DOHH2 (cell line): ENCODE measurements around the gene SESN1.
"Not testable (repeated sequence)": the region's sequence is repeated elsewhere in the genome, so short reads cannot be mapped to it uniquely, and the experiment has no call there.

Experiments used
- H3F3A ChIP-seq: fragments of 200-600 bp; sonication (generic), shearing (Covaris generic); 2 replicates; pipeline ENCODE4 v1.6.0; 2016; ENCODE audit warnings: antibody characterized with exemption, mild to moderate bottlenecking; ENCODE audit not compliant: control insufficient read depth, insufficient read depth
- H3K27ac ChIP-seq: fragments of 200-600 bp; sonication (generic); 2 replicates; pipeline ENCODE4 v1.5.1; 2014; ENCODE audit warnings: low read depth, mild to moderate bottlenecking, low read length, moderate library complexity
- H3K27me3 ChIP-seq: fragments of 200-600 bp; sonication (generic); 2 replicates; pipeline ENCODE4 v1.6.1; 2014; ENCODE audit warnings: mild to moderate bottlenecking, low read length, mixed read lengths; ENCODE audit not compliant: control insufficient read depth
- H3K36me3 ChIP-seq: fragments of 200-600 bp; sonication (generic); 2 replicates; pipeline ENCODE4 v1.6.1; 2014; ENCODE audit warnings: mild to moderate bottlenecking, low read length, moderate library complexity, mixed read lengths; ENCODE audit not compliant: control insufficient read depth
- H3K4me1 ChIP-seq: fragments of 200-600 bp; sonication (generic); 2 replicates; pipeline ENCODE4 v1.6.1; 2014; ENCODE audit warnings: mild to moderate bottlenecking, low read length, mixed read lengths; ENCODE audit not compliant: control insufficient read depth
- H3K4me2 ChIP-seq: fragments of 200-600 bp; sonication (generic); 2 replicates; pipeline ENCODE4 v1.6.0; 2014; ENCODE audit warnings: mild to moderate bottlenecking, low read length, moderate library complexity
- H3K4me3 ChIP-seq: fragments of 200-600 bp; sonication (generic); 2 replicates; pipeline ENCODE4 v1.5.1; 2014; ENCODE audit warnings: mild to moderate bottlenecking, low read length, mixed read lengths
- H3K79me2 ChIP-seq: fragments of 200-600 bp; sonication (generic); 2 replicates; pipeline ENCODE4 v1.6.1; 2014; ENCODE audit warnings: mild to moderate bottlenecking, low read length, mixed read lengths; ENCODE audit not compliant: control insufficient read depth
- H3K9me2 ChIP-seq: fragments of 200-600 bp; sonication (generic); replicated peaks from 2 replicates; pipeline ENCODE4 v1.6.1; 2014; ENCODE audit warnings: mild to moderate bottlenecking, low read length, mixed read lengths; ENCODE audit not compliant: control insufficient read depth
- H3K9me3 ChIP-seq: fragments of 200-600 bp; sonication (generic); 2 replicates; pipeline ENCODE4 v1.6.1; 2014; ENCODE audit warnings: antibody characterized with exemption, low read length, mixed read lengths; ENCODE audit not compliant: control insufficient read depth, insufficient read depth
- H4K20me1 ChIP-seq: fragments of 200-600 bp; sonication (generic); 2 replicates; pipeline ENCODE4 v1.6.0; 2014; ENCODE audit warnings: low read depth, mild to moderate bottlenecking, antibody characterized with exemption, low read length, moderate library complexity; ENCODE audit not compliant: control insufficient read depth, insufficient read depth
- CTCF ChIP-seq: fragments of 200-600 bp; sonication (generic); IDR thresholded peaks from one replicate; pipeline ENCODE4 v1.5.1; 2014; ENCODE audit warnings: antibody characterized with exemption, mild to moderate bottlenecking, low read depth, low read length; ENCODE audit not compliant: poor library complexity, severe bottlenecking
- EZH2phosphoT487 ChIP-seq: fragments of 200-600 bp; sonication (generic); IDR thresholded peaks from 2 replicates; pipeline ENCODE4 v1.6.1; 2017; ENCODE audit warnings: borderline replicate concordance, mild to moderate bottlenecking, antibody characterized with exemption, low read length, moderate library complexity, mixed read lengths

Gene SESN1

GRCh38 chr6:108982154-108983113, 112.2 kb downstream of the SESN1 start:
- H3K36me3 ChIP-seq: no peaks in the 10 kb centered on the region
- H3K79me2 ChIP-seq: no peaks in the 10 kb centered on the region
- H3K4me1 ChIP-seq: no peaks in the 10 kb centered on the region
- H3K9me2 ChIP-seq: no peaks in the 10 kb centered on the region
- no peaks in the 10 kb centered on the region for H3K9me3 ChIP-seq
- TF ChIP-seq EZH2phosphoT487 (no peak), CTCF (no peak)
- no peak overlapping the region for H3K27ac ChIP-seq
- no peaks in the 10 kb centered on the region for H4K20me1 ChIP-seq
- no peaks in the 10 kb centered on the region for H3F3A ChIP-seq
- no peaks in the 10 kb centered on the region for H3K27me3 ChIP-seq
- H3K4me3 ChIP-seq: no peak overlapping the region
- no peak overlapping the region for H3K4me2 ChIP-seq

GRCh38 chr6:108978638-108979037, 116.0 kb downstream of the SESN1 start:
- not testable (repeated sequence) for H3K36me3 ChIP-seq, H3K79me2 ChIP-seq, H3K9me3 ChIP-seq, H4K20me1 ChIP-seq, H3K27me3 ChIP-seq, H3F3A ChIP-seq, H3K4me3 ChIP-seq, H3K27ac ChIP-seq, H3K4me2 ChIP-seq, H3K9me2 ChIP-seq, H3K4me1 ChIP-seq

DNA sequence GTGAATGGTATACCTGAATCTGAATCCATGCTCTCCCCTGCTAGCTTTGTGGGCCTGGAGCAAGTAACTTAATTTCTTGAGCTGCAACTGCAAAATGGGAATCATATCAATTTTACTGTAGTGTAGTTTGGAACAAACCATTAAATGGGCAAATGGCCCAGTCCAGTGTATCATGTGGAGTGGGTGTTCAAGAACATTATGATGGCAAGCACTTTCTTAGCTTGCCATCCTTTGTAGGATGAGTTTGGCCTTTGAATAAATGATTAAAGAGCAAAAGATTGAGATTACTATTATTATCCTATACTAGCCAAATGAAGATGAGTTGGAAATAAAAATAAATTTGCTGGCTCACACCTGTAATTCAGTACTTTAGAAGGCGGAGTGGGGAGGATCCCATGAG, 120.4 kb downstream of the SESN1 start:
- no peak overlapping the region for H3K4me2 ChIP-seq
- no peaks in the 10 kb centered on the region for H3K9me3 ChIP-seq
- no peaks in the 10 kb centered on the region for H3F3A ChIP-seq
- no peaks in the 10 kb centered on the region for H3K36me3 ChIP-seq
- no peaks in the 10 kb centered on the region for H3K79me2 ChIP-seq
- H3K9me2 ChIP-seq: no peaks in the 10 kb centered on the region
- no peaks in the 10 kb centered on the region for H4K20me1 ChIP-seq
- TF ChIP-seq EZH2phosphoT487 (no peak), CTCF (no peak)
- H3K27ac ChIP-seq: no peak overlapping the region
- H3K4me1 ChIP-seq: no peaks in the 10 kb centered on the region
- H3K4me3 ChIP-seq: no peak overlapping the region
- no peaks in the 10 kb centered on the region for H3K27me3 ChIP-seq

DNA sequence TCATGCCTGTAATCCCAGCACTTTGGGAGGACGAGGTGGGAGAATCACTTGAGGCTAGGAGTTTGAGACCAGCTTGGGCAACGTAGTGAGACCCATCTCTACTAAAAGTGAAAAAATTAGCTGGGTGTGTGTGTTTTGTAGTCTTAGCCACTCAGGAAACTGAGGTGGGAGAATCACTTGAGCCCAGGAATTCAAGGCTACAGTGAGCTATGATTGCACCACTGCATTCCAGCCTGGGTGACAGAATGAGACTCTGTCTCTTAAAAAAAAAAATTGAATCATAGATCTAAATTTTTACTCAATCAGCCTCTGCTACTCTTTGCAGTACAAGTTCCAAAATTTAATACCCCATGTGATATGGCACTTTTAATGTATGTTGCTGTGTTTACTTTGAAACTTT, 124.9 kb downstream of the SESN1 start:
- H4K20me1 ChIP-seq: no peaks in the 10 kb centered on the region
- TF ChIP-seq EZH2phosphoT487: no peak
- no peaks in the 10 kb centered on the region for H3K9me2 ChIP-seq
- no peaks in the 10 kb centered on the region for H3K9me3 ChIP-seq
- H3K4me1 ChIP-seq: no peaks in the 10 kb centered on the region
- no peak overlapping the region for H3K4me3 ChIP-seq
- H3K36me3 ChIP-seq: no peaks in the 10 kb centered on the region
- H3F3A ChIP-seq: no peaks in the 10 kb centered on the region
- H3K79me2 ChIP-seq: no peaks in the 10 kb centered on the region
- no peak overlapping the region for H3K27ac ChIP-seq
- no peaks in the 10 kb centered on the region for H3K27me3 ChIP-seq
- no peak overlapping the region for H3K4me2 ChIP-seq
